ENCODE data around the gene EYS.

The EYS gene

GRCh38 chr6:64815718-64816117 lies 891.3 kb downstream of the EYS start:
- DNase-seq (ENCODE audit: low read depth) = no peak

- DNase-seq (ENCODE audit: low read depth) = no peak
Observed at GRCh38 chr6:64812138-64812537, 894.9 kb downstream of the EYS start.

GRCh38 chr6:64811119-64811518 lies 895.9 kb downstream of the EYS start:
- no peak for DNase-seq (ENCODE audit: low read depth)

GRCh38 chr6:64807785-64808184 lies 899.2 kb downstream of the EYS start:
- DNase-seq (ENCODE audit: low read depth) = no peak

- no peak for DNase-seq (ENCODE audit: low read depth)
Observed at GRCh38 chr6:64803470-64804166, 903.4 kb downstream of the EYS start.

- DNase-seq (ENCODE audit: low read depth) = no peak
Observed at GRCh38 chr6:64792534-64792933, 914.5 kb downstream of the EYS start.

- DNase-seq (ENCODE audit: low read depth) = no peak
Observed at GRCh38 chr6:64789476-64789875, 917.5 kb downstream of the EYS start.

GRCh38 chr6:64786736-64787135 lies 920.3 kb downstream of the EYS start:
- no peak for DNase-seq (ENCODE audit: low read depth)

GRCh38 chr6:64782877-64783276 lies 924.1 kb downstream of the EYS start:
- no peak for DNase-seq (ENCODE audit: low read depth)

- peak; percentile 19 for DNase-seq (ENCODE audit: low read depth)
Observed at GRCh38 chr6:64777941-64778785, 928.9 kb downstream of the EYS start.

GRCh38 chr6:64776359-64776758 lies 930.7 kb downstream of the EYS start:
- no peak for DNase-seq (ENCODE audit: low read depth)

GRCh38 chr6:64774881-64775280 lies 932.1 kb downstream of the EYS start:
- no peak for DNase-seq (ENCODE audit: low read depth)

- no peak for DNase-seq (ENCODE audit: low read depth)
Observed at GRCh38 chr6:64750910-64751309, 956.1 kb downstream of the EYS start.

GRCh38 chr6:64737418-64737817 lies 969.6 kb downstream of the EYS start:
- no peak for DNase-seq (ENCODE audit: low read depth)

- no peak for DNase-seq (ENCODE audit: low read depth)
Observed at GRCh38 chr6:64736421-64736950, 970.5 kb downstream of the EYS start.

- no peak for DNase-seq (ENCODE audit: low read depth)
Observed at GRCh38 chr6:64733433-64733832, 973.6 kb downstream of the EYS start.

GRCh38 chr6:64732888-64733287 lies 974.1 kb downstream of the EYS start:
- DNase-seq (ENCODE audit: low read depth) = no peak

- DNase-seq (ENCODE audit: low read depth) = no peak
Observed at GRCh38 chr6:64729522-64729921, 977.5 kb downstream of the EYS start.

GRCh38 chr6:64727075-64727474 lies 980.0 kb downstream of the EYS start:
- no peak for DNase-seq (ENCODE audit: low read depth)

- DNase-seq (ENCODE audit: low read depth) = no peak
Observed at GRCh38 chr6:64724091-64724490, 982.9 kb downstream of the EYS start.

- DNase-seq (ENCODE audit: low read depth) = no peak
Observed at GRCh38 chr6:64723327-64724058, 983.5 kb downstream of the EYS start.

- DNase-seq (ENCODE audit: low read depth) = no peak
Observed at GRCh38 chr6:64721865-64722264, 985.2 kb downstream of the EYS start.

GRCh38 chr6:64717281-64717680 lies 989.7 kb downstream of the EYS start:
- DNase-seq (ENCODE audit: low read depth) = no peak

Measured in non-pigmented ciliary epithelial cell (primary cell).